ENCODE results near the gene ABL1. TPM values are rescaled to one million over a fixed set of nuclear protein-coding genes. Genes with fewer than 3 reads are reported as not detected.

ABL1 gene
- total RNA-seq, 1 donor from 2014 or later: 118 TPM

DNA sequence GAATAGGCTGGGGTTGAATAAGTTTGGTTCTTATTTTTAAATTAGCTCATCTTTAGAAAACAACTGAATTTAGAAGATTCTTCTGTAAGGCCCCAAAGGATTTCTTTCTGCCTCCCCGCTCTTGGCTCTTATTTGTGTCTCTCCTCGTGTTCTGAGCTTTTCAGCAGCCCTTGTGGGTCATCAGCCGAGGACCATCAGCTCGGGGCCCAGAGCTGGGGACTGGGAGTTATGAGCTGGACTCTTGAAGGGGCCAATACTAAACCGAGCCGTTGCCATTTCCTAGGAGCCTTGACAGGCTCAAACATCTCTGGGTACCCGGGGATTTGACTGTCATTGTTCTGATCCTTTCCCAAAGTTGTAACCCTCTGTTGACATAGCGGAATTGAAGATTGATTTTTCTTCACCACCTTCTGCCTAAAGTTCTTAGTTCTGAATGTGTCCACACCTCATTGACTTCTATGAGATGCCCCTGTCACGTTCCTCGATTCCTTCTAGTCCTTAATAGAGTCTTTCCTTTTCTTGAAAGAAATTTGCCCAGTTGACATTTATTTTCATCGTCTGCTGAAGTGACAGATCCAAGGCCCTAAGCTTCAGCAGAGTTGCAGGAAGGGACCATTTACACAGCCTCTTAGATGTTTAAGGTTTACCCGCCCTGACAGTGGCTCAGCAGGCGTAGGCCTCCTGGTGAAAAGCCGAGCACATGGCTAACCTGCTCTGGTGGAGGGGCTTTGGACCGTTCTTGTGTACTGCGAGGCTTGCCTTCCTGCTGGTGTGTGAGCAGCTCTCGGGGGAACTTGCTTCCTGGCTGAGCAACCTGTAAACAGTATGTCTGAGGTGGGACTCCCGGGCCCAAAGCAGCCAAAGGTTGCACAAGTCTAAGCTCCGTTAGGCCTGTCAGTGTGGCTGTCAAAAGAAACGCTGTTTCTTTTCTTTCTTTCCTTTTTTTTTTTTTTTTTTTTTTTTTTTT, 24.0 kb downstream of the ABL1 start:
- Mint-ChIP-seq H3K4me3 (ENCODE audit: unreplicated experiment) (peak overlapping the region; percentile 83), H3K4me1 (ENCODE audit: low read depth, unreplicated experiment) (peaks cover 58% of the 10 kb centered on the region), H3K27me3 (ENCODE audit: unreplicated experiment) (peaks cover 10% of the 10 kb centered on the region), H3K36me3 (ENCODE audit: unreplicated experiment) (no peaks in the 10 kb centered on the region), H3K9me3 (ENCODE audit: unreplicated experiment) (peaks cover 9% of the 10 kb centered on the region), H3K27ac (ENCODE audit: unreplicated experiment) (peak overlapping the region; percentile 97)
- DNase-seq: no peak
- TF ChIP-seq CTCF (IDR thresholded peaks at IDR 0.05; ENCODE audit: partially characterized antibody, unreplicated experiment): no peak

DNA sequence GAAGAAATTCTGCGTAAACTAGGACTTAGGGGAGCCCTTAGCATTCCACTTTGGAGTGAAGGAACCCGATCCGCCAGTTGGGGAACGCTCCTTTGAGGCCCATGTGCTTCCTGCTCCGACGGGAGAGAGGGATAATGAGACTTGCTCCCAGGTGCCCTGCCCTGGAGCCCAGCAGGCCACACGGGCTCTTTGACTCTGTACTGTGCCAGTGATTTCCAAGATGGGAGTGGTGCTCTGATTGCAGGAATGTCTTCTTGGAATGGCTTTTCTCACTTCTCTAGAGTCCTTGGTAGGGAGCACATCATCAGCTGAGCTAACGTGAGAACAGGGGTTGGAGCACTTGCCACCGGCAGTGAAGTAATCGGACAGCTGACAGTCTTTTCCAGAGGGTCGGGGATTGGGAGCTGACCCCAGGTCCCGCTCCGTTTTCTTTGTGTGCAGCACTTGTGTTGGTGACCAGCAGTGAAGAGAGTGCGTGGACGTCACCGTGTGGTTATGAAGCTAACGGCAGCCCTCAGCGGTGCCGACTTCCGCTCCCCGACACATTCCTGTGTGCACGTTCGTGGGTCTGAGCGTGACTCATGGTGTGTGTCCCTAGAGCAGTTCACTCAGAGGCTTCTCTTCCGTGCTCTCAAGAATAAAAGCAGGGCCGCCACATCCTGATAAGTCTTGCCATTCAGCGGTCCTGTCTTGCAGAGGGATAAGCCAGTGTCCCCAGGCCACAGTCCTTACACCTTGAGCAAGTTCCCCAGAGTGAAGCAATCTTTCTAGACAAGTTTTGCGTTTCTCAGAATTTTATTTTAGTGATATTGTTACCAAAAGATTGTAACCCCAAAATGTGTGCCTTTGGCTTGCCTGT, 25.6 kb downstream of the ABL1 start:
- peaks cover 58% of the 10 kb centered on the region for H3K4me1 Mint-ChIP-seq (ENCODE audit: low read depth, unreplicated experiment)
- TF ChIP-seq CTCF (IDR thresholded peaks at IDR 0.05; ENCODE audit: partially characterized antibody, unreplicated experiment): no peak
- peak overlapping the region; percentile 16 for H3K27ac Mint-ChIP-seq (ENCODE audit: unreplicated experiment)
- peaks cover 9% of the 10 kb centered on the region for H3K9me3 Mint-ChIP-seq (ENCODE audit: unreplicated experiment)
- H3K4me3 Mint-ChIP-seq (ENCODE audit: unreplicated experiment): peak overlapping the region; percentile 21
- H3K36me3 Mint-ChIP-seq (ENCODE audit: unreplicated experiment): no peaks in the 10 kb centered on the region
- H3K27me3 Mint-ChIP-seq (ENCODE audit: unreplicated experiment): peaks cover 10% of the 10 kb centered on the region
- no peak for DNase-seq

DNA sequence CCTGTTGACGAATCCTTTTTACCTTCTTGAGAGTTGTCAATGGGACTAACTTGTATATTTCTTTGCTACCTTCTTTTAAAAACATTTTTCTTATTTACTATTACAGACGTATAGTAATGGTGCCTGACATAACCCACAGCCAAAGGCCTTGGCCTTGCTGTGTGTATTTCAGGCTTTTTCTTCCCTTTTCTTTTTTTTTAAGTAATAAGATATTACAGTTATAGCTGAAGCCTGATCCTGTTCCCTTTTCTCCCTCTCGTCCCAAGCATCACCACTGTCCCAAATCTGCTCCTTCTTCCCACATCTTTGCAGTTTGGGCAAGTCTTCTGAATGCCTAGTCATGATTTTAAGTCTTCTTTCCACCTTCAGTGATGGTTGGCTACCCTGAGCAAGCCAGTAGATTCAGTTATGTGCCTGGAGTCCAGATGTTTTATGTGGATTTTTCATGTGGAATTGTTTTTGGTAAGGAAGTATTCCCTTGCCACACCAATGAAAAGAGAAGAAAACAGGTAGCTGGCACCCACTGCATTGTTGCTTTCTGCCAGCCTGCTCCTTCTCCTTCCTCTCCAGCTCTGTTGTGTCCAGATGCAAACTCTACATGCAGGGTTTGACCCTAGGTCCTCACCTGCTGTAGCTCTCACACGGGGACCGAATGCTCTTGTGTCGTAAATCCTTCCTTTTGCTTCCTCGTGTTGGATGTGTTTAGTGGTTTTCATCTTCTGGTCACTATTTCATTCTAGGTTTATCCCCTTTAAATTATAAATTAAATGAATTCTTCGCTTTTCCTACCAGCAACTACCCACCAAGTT, 26.5 kb downstream of the ABL1 start:
- H3K4me3 Mint-ChIP-seq (ENCODE audit: unreplicated experiment): no peak overlapping the region
- no peak for TF ChIP-seq CTCF (IDR thresholded peaks at IDR 0.05; ENCODE audit: partially characterized antibody, unreplicated experiment)
- H3K4me1 Mint-ChIP-seq (ENCODE audit: low read depth, unreplicated experiment): peaks cover 55% of the 10 kb centered on the region
- peaks cover 8% of the 10 kb centered on the region for H3K27me3 Mint-ChIP-seq (ENCODE audit: unreplicated experiment)
- no peaks in the 10 kb centered on the region for H3K36me3 Mint-ChIP-seq (ENCODE audit: unreplicated experiment)
- no peak overlapping the region for H3K27ac Mint-ChIP-seq (ENCODE audit: unreplicated experiment)
- no peak for DNase-seq
- peaks cover 10% of the 10 kb centered on the region for H3K9me3 Mint-ChIP-seq (ENCODE audit: unreplicated experiment)

- no peak overlapping the region for H3K4me3 Mint-ChIP-seq (ENCODE audit: unreplicated experiment)
- peaks cover 9% of the 10 kb centered on the region for H3K27me3 Mint-ChIP-seq (ENCODE audit: unreplicated experiment)
- peaks cover 10% of the 10 kb centered on the region for H3K9me3 Mint-ChIP-seq (ENCODE audit: unreplicated experiment)
- no peaks in the 10 kb centered on the region for H3K36me3 Mint-ChIP-seq (ENCODE audit: unreplicated experiment)
- H3K4me1 Mint-ChIP-seq (ENCODE audit: low read depth, unreplicated experiment): peaks cover 49% of the 10 kb centered on the region
- DNase-seq: no peak
- H3K27ac Mint-ChIP-seq (ENCODE audit: unreplicated experiment): no peak overlapping the region
- TF ChIP-seq CTCF (IDR thresholded peaks at IDR 0.05; ENCODE audit: partially characterized antibody, unreplicated experiment): no peak
These were observed 27.2 kb downstream of the ABL1 start for GRCh38 chr9:130862217-130862616.

Measured in glutamatergic neuron (in vitro differentiated cells).